ENCODE results near the gene HOXA4.

HOXA4 gene

GRCh38 chr7:27150568-27151340, 20.2 kb upstream of the HOXA4 start:
- peaks cover 58% of the 10 kb centered on the region for H3K4me1 Mint-ChIP-seq (ENCODE audit: low read depth)
- intact Hi-C loops (cut with micrococcal nuclease) = loop anchor here (10.0 kb wide), 1 partner anchor 56 kb away; the partner anchor contains the start of gene HOXA1
- peak overlapping the region; percentile 70 for H3K4me3 Mint-ChIP-seq
- H3K36me3 Mint-ChIP-seq (ENCODE audit: low read depth) = no peaks in the 10 kb centered on the region
- no peaks in the 10 kb centered on the region for H3K9me3 Mint-ChIP-seq
- peaks cover 98% of the 10 kb centered on the region for H3K27me3 Mint-ChIP-seq
- peak overlapping the region; percentile 7 for H3K27ac Mint-ChIP-seq

- intact Hi-C loops (cut with micrococcal nuclease) = loop anchor here (5.0 to 10.0 kb wide), 2 partner anchors 55 to 288 kb away; partner anchors contain the start of genes HOXA1 and SKAP2
- Mint-ChIP-seq H3K9me3 (no peaks in the 10 kb centered on the region), H3K27ac (no peak overlapping the region), H3K4me3 (peak overlapping the region; percentile 70), H3K27me3 (peaks cover 98% of the 10 kb centered on the region), H3K4me1 (ENCODE audit: low read depth) (peaks cover 57% of the 10 kb centered on the region), H3K36me3 (ENCODE audit: low read depth) (no peaks in the 10 kb centered on the region)
Measured at GRCh38 chr7:27149842-27150567, 19.4 kb upstream of the HOXA4 start.

- Mint-ChIP-seq H3K27ac (no peak overlapping the region), H3K4me3 (no peak overlapping the region), H3K36me3 (ENCODE audit: low read depth) (no peaks in the 10 kb centered on the region), H3K9me3 (no peaks in the 10 kb centered on the region), H3K27me3 (peaks cover 96% of the 10 kb centered on the region), H3K4me1 (ENCODE audit: low read depth) (peaks cover 50% of the 10 kb centered on the region)
- intact Hi-C loops (cut with micrococcal nuclease) = loop anchor here (5.0 kb wide), 1 partner anchor 287 kb away; the partner anchor contains the start of gene SKAP2
Measured at GRCh38 chr7:27148756-27149641, 18.4 kb upstream of the HOXA4 start.

- H3K4me3 Mint-ChIP-seq = peak overlapping the region; percentile 70
- peaks cover 89% of the 10 kb centered on the region for H3K27me3 Mint-ChIP-seq
Measured at GRCh38 chr7:27148031-27148755, 17.6 kb upstream of the HOXA4 start.

GRCh38 chr7:27147199-27148030, 16.9 kb upstream of the HOXA4 start, which contains the start of gene HOXA6:
Gene HOXA6, minus strand, starts transcription at chr7:27147774. Its CDS starts 25 bp downstream, at chr7:27147749.
- Mint-ChIP-seq H3K4me3 (peak within 1 kb of the TSS; percentile 70), H3K27me3 (peaks cover 88% of the 10 kb centered on the region), H3K36me3 (ENCODE audit: low read depth) (no peaks in the 10 kb centered on the region), H3K9me3 (no peaks in the 10 kb centered on the region), H3K27ac (no peak within 1 kb of the TSS), H3K4me1 (ENCODE audit: low read depth) (peaks cover 47% of the 10 kb centered on the region)
- intact Hi-C loops (cut with micrococcal nuclease) = loop anchor here (5.0 kb wide), 1 partner anchor 285 kb away; the partner anchor contains the start of gene SKAP2

More at GRCh38 chr7:27148031-27148755, 17.6 kb upstream of the HOXA4 start:
- no peaks in the 10 kb centered on the region for H3K36me3 Mint-ChIP-seq (ENCODE audit: low read depth)
- peaks cover 50% of the 10 kb centered on the region for H3K4me1 Mint-ChIP-seq (ENCODE audit: low read depth)
- no peak overlapping the region for H3K27ac Mint-ChIP-seq
- intact Hi-C loops (cut with micrococcal nuclease) = loop anchor here (5.0 kb wide), 1 partner anchor 286 kb away; the partner anchor contains the start of gene SKAP2
- H3K9me3 Mint-ChIP-seq = no peaks in the 10 kb centered on the region

- H3K4me1 Mint-ChIP-seq (ENCODE audit: low read depth) = peaks cover 39% of the 10 kb centered on the region
- H3K27me3 Mint-ChIP-seq = peaks cover 86% of the 10 kb centered on the region
- no peaks in the 10 kb centered on the region for H3K36me3 Mint-ChIP-seq (ENCODE audit: low read depth)
- no peaks in the 10 kb centered on the region for H3K9me3 Mint-ChIP-seq
- intact Hi-C loops (cut with micrococcal nuclease) = loop anchor here (5.0 kb wide), 1 partner anchor 284 kb away; the partner anchor contains the start of gene SKAP2
- H3K4me3 Mint-ChIP-seq = no peak overlapping the region
- H3K27ac Mint-ChIP-seq = no peak overlapping the region
Measured at GRCh38 chr7:27146491-27147198, 16.1 kb upstream of the HOXA4 start.

GRCh38 chr7:27145914-27146412, 15.4 kb upstream of the HOXA4 start:
- Mint-ChIP-seq H3K9me3 (no peaks in the 10 kb centered on the region), H3K27me3 (peaks cover 84% of the 10 kb centered on the region), H3K36me3 (ENCODE audit: low read depth) (no peaks in the 10 kb centered on the region), H3K4me1 (ENCODE audit: low read depth) (peaks cover 32% of the 10 kb centered on the region), H3K4me3 (no peak overlapping the region), H3K27ac (no peak overlapping the region)
- intact Hi-C loops (cut with micrococcal nuclease) = loop anchor here (5.0 kb wide), 1 partner anchor 284 kb away; the partner anchor contains the start of gene SKAP2

GRCh38 chr7:27145165-27145913, 14.8 kb upstream of the HOXA4 start:
- H3K9me3 Mint-ChIP-seq = no peaks in the 10 kb centered on the region

GRCh38 chr7:27144781-27145164, 14.2 kb upstream of the HOXA4 start:
- Mint-ChIP-seq H3K4me1 (ENCODE audit: low read depth) (peaks cover 23% of the 10 kb centered on the region), H3K9me3 (no peaks in the 10 kb centered on the region), H3K27me3 (peaks cover 73% of the 10 kb centered on the region), H3K36me3 (ENCODE audit: low read depth) (no peaks in the 10 kb centered on the region), H3K27ac (no peak overlapping the region), H3K4me3 (peak overlapping the region; percentile 6)
- intact Hi-C loops (cut with micrococcal nuclease) = loop anchor here (5.0 kb wide), 1 partner anchor 282 kb away; the partner anchor contains the start of gene SKAP2

More at GRCh38 chr7:27145165-27145913, 14.8 kb upstream of the HOXA4 start:
- H3K4me3 Mint-ChIP-seq = peak overlapping the region; percentile 6
- intact Hi-C loops (cut with micrococcal nuclease) = loop anchor here (5.0 kb wide), 1 partner anchor 283 kb away; the partner anchor contains the start of gene SKAP2
- no peaks in the 10 kb centered on the region for H3K36me3 Mint-ChIP-seq (ENCODE audit: low read depth)
- peaks cover 26% of the 10 kb centered on the region for H3K4me1 Mint-ChIP-seq (ENCODE audit: low read depth)
- H3K27me3 Mint-ChIP-seq = peaks cover 78% of the 10 kb centered on the region
- no peak overlapping the region for H3K27ac Mint-ChIP-seq

- intact Hi-C loops (cut with micrococcal nuclease) = no loop called here
- Mint-ChIP-seq H3K27me3 (peaks cover 69% of the 10 kb centered on the region), H3K4me3 (no peak overlapping the region), H3K4me1 (ENCODE audit: low read depth) (peaks cover 23% of the 10 kb centered on the region), H3K27ac (no peak overlapping the region), H3K9me3 (no peaks in the 10 kb centered on the region), H3K36me3 (ENCODE audit: low read depth) (no peaks in the 10 kb centered on the region)
Measured at GRCh38 chr7:27143950-27144780, 13.6 kb upstream of the HOXA4 start.

All from dendritic cell treated with granulocyte-macrophage colony-stimulating factor and Interleukin-4, amounts not matched to agents 40 ng/mL and 50 ng/mL, for 4 days (primary cell).